GM23338 (cell line): ENCODE data around the gene ACAN. TPM values are rescaled to one million over a fixed set of nuclear protein-coding genes. Genes with fewer than 3 reads are reported as not detected.

Experiments
- ATAC-seq: fragments of 200-7000 bp; cut with Tn5 transposase; 3 replicates; pipeline ENCODE4 v1.9.1; 2020
- DNase-seq: peaks from one replicate; pipeline ENCODE4 v3.0.0-alpha.2; 2015; ENCODE audit warnings: low spot score
- H2AFZ ChIP-seq: fragments of 200-600 bp; sonication (generic); 2 replicates; pipeline ENCODE4 v1.8.0; 2016; ENCODE audit warnings: antibody characterized with exemption, mild to moderate bottlenecking, moderate library complexity
- H3F3A ChIP-seq: fragments of 200-600 bp; sonication (generic); replicated peaks from 2 replicates; pipeline ENCODE4 v1.8.0; 2017; ENCODE audit warnings: antibody characterized with exemption, mixed run types, low read depth
- H3K27ac ChIP-seq: fragments of 200-600 bp; sonication (generic); 2 replicates; pipeline ENCODE4 v1.6.1; 2016; ENCODE audit warnings: low read depth
- H3K27me3 ChIP-seq: fragments of 200-600 bp; sonication (generic); 2 replicates; pipeline ENCODE4 v1.8.0; 2016; ENCODE audit warnings: mild to moderate bottlenecking, mixed run types, moderate library complexity; ENCODE audit not compliant: insufficient read depth
- H3K36me3 ChIP-seq: fragments of 200-600 bp; sonication (generic); 2 replicates; pipeline ENCODE4 v1.8.0; 2016; ENCODE audit warnings: mild to moderate bottlenecking; ENCODE audit not compliant: insufficient read depth
- H3K4me1 ChIP-seq: fragments of 200-600 bp; sonication (generic); 2 replicates; pipeline ENCODE4 v1.8.0; 2016; ENCODE audit warnings: mild to moderate bottlenecking, moderate library complexity; ENCODE audit not compliant: insufficient read depth
- H3K4me2 ChIP-seq: fragments of 200-600 bp; sonication (generic); 2 replicates; pipeline ENCODE4 v1.7.1; 2017; ENCODE audit warnings: mixed run types
- H3K4me3 ChIP-seq: fragments of 200-600 bp; sonication (generic); 2 replicates; pipeline ENCODE4 v1.6.1; 2016; ENCODE audit warnings: mixed run types
- H3K79me2 ChIP-seq: fragments of 200-600 bp; sonication (generic); replicated peaks from 2 replicates; pipeline ENCODE4 v1.8.0; 2017; ENCODE audit warnings: mild to moderate bottlenecking; ENCODE audit not compliant: insufficient read depth
- H3K9me2 ChIP-seq: fragments of 200-600 bp; sonication (generic); 2 replicates; pipeline ENCODE4 v1.8.0; 2017; ENCODE audit not compliant: insufficient read depth
- H4K20me1 ChIP-seq: fragments of 200-600 bp; sonication (generic); replicated peaks from 2 replicates; pipeline ENCODE4 v1.8.0; 2017; ENCODE audit warnings: mild to moderate bottlenecking; ENCODE audit not compliant: insufficient read depth
- H3K27ac Mint-ChIP-seq: 2 replicates; pipeline ENCODE4 v1.8.0; 2020; ENCODE audit warnings: inconsistent platforms, mild to moderate bottlenecking, moderate library complexity, mixed read lengths
- H3K27me3 Mint-ChIP-seq: 3 replicates; pipeline ENCODE4 v1.8.0; 2022; ENCODE audit warnings: low read depth, mild to moderate bottlenecking, moderate library complexity, mixed read lengths, inconsistent platforms; ENCODE audit not compliant: insufficient read depth, poor library complexity
- H3K36me3 Mint-ChIP-seq: 3 replicates; pipeline ENCODE4 v1.8.0; 2021; ENCODE audit warnings: low read depth, mild to moderate bottlenecking, inconsistent platforms, moderate library complexity, mixed read lengths
- H3K4me1 Mint-ChIP-seq: 3 replicates; pipeline ENCODE4 v1.8.0; 2020; ENCODE audit warnings: mild to moderate bottlenecking, inconsistent platforms, mixed read lengths
- H3K4me3 Mint-ChIP-seq: 3 replicates; pipeline ENCODE4 v1.8.0; 2021; ENCODE audit warnings: moderate library complexity, mild to moderate bottlenecking, inconsistent platforms, mixed read lengths
- H3K9me3 Mint-ChIP-seq: 3 replicates; pipeline ENCODE4 v1.8.0; 2020; ENCODE audit warnings: moderate library complexity, mild to moderate bottlenecking, inconsistent platforms, mixed read lengths
- CREB1 ChIP-seq: fragments of 250-450 bp; sonication (Bioruptor Pico); IDR thresholded peaks from 2 replicates; pipeline ENCODE4 v1.5.0; 2020; ENCODE audit warnings: low read depth, mild to moderate bottlenecking, moderate library complexity
- CTCF ChIP-seq, 2 experiments: fragments of 200-600 bp in 1 of 2; sonication (generic) in 1 of 2; conservative IDR thresholded peaks; 2 replicates each; pipeline versions ENCODE4 v1.5.1 to v1.6.1; 2016 to 2017; ENCODE audit warnings: antibody characterized with exemption in 2 of 2, low read depth in 2 of 2, mild to moderate bottlenecking in 2 of 2, moderate library complexity in 1 of 2
- EZH2 ChIP-seq: fragments of 200-600 bp; sonication (generic); IDR thresholded peaks from one replicate; pipeline ENCODE4 v1.8.0; 2017; ENCODE audit warnings: antibody characterized with exemption, mild to moderate bottlenecking, low read depth; ENCODE audit not compliant: unreplicated experiment
- EZH2phosphoT487 ChIP-seq: fragments of 200-600 bp; sonication (generic); IDR thresholded peaks from one replicate; pipeline ENCODE4 v1.8.1; 2018; ENCODE audit warnings: antibody characterized with exemption; ENCODE audit not compliant: unreplicated experiment
- JUNB ChIP-seq: IDR thresholded peaks from one replicate; pipeline ENCODE4 v1.6.1; 2016; ENCODE audit warnings: antibody characterized with exemption; ENCODE audit not compliant: unreplicated experiment
- NANOG ChIP-seq: IDR thresholded peaks from 2 replicates; pipeline ENCODE4 v1.6.1; 2016; ENCODE audit warnings: antibody characterized with exemption, borderline replicate concordance
- POLR2AphosphoS5 ChIP-seq: IDR thresholded peaks from 2 replicates; pipeline ENCODE4 v1.6.1; 2016; ENCODE audit warnings: antibody characterized with exemption, low read depth
- STAT1 ChIP-seq: IDR thresholded peaks from one replicate; pipeline ENCODE4 v1.6.1; 2016; ENCODE audit warnings: antibody characterized with exemption; ENCODE audit not compliant: unreplicated experiment
- ZNF114 ChIP-seq: fragments of 250-450 bp; sonication (Bioruptor Pico); IDR thresholded peaks from 2 replicates; pipeline ENCODE4 v1.5.0; 2020; ENCODE audit warnings: mild to moderate bottlenecking, moderate library complexity
- ZNF331 ChIP-seq: fragments of 250-450 bp; sonication (Bioruptor Pico); IDR thresholded peaks from 2 replicates; pipeline ENCODE4 v1.5.0; 2020; ENCODE audit warnings: low read depth, mild to moderate bottlenecking, moderate library complexity
- ZNF462 ChIP-seq: fragments of 250-450 bp; sonication (Bioruptor Pico); IDR thresholded peaks from 2 replicates; pipeline ENCODE4 v1.5.0; 2020; ENCODE audit warnings: mild to moderate bottlenecking, moderate library complexity
- polyA plus RNA-seq: library from polyadenylated mRNA; unstranded; fragments of >200 nt; fragmentation: Nextera tagmentation; extraction: Ambion mirVana; gene quantifications from 2 replicates; pipeline ENCODE4 v1.2.1, GENCODE V29; 2016
- total RNA-seq: library from RNA; depleted of rRNA; stranded (reverse); fragments of >200 nt; shearing (Covaris generic); gene quantifications from 2 replicates; pipeline ENCODE4 v1.2.3, GENCODE V29; 2014
- TF ChIP-seq, protein P1 (sequence below): IDR thresholded peaks from one replicate; pipeline ENCODE4 v1.6.1; 2018; ENCODE audit warnings: antibody characterized with exemption; ENCODE audit not compliant: unreplicated experiment
- TF ChIP-seq, protein P2 (sequence below): IDR thresholded peaks from 2 replicates; pipeline ENCODE4 v1.6.1; 2016; ENCODE audit warnings: antibody characterized with exemption

ACAN gene
- total and polyA plus RNA-seq, 2 experiments from 2014 or later = 2.5 to 4.9 TPM

GRCh38 chr15:88865498-88866099 lies 62.4 kb downstream of the ACAN start:
- Histone ChIP-seq H3K4me1 (no peaks in the 10 kb centered on the region; the same call in 1 of the 2 replicates), H3K4me2 (no peak overlapping the region), H3F3A (no peaks in the 10 kb centered on the region), H4K20me1 (no peaks in the 10 kb centered on the region), H2AFZ (no peak overlapping the region), H3K36me3 (no peaks in the 10 kb centered on the region), H3K4me3 (no peak overlapping the region), H3K9me2 (peaks cover 4% of the 10 kb centered on the region; the same call in 1 of the 2 replicates), H3K27ac (no peak overlapping the region), H3K79me2 (no peaks in the 10 kb centered on the region), H3K27me3 (no peaks in the 10 kb centered on the region)
- H3K4me3 Mint-ChIP-seq = no peak overlapping the region
- DNase-seq (no peak), ATAC-seq (no peak)
- no peaks in the 10 kb centered on the region; the same call in 1 of the 3 replicates for H3K4me1 Mint-ChIP-seq
- no peak for TF ChIP-seq EZH2
- no peak for TF ChIP-seq CREB1 (CRISPR knock-in tag)
- TF ChIP-seq ZNF114 = no peak
- no peak for TF ChIP-seq POLR2AphosphoS5
- TF ChIP-seq STAT1 = no peak
- no peak for TF ChIP-seq CTCF (conservative IDR thresholded peaks at IDR 0.05; ENCODE audit: low read depth in 2 of 2)
- no peak for TF ChIP-seq JUNB
- no peak for TF ChIP-seq EZH2phosphoT487
- TF ChIP-seq, protein P1, sequence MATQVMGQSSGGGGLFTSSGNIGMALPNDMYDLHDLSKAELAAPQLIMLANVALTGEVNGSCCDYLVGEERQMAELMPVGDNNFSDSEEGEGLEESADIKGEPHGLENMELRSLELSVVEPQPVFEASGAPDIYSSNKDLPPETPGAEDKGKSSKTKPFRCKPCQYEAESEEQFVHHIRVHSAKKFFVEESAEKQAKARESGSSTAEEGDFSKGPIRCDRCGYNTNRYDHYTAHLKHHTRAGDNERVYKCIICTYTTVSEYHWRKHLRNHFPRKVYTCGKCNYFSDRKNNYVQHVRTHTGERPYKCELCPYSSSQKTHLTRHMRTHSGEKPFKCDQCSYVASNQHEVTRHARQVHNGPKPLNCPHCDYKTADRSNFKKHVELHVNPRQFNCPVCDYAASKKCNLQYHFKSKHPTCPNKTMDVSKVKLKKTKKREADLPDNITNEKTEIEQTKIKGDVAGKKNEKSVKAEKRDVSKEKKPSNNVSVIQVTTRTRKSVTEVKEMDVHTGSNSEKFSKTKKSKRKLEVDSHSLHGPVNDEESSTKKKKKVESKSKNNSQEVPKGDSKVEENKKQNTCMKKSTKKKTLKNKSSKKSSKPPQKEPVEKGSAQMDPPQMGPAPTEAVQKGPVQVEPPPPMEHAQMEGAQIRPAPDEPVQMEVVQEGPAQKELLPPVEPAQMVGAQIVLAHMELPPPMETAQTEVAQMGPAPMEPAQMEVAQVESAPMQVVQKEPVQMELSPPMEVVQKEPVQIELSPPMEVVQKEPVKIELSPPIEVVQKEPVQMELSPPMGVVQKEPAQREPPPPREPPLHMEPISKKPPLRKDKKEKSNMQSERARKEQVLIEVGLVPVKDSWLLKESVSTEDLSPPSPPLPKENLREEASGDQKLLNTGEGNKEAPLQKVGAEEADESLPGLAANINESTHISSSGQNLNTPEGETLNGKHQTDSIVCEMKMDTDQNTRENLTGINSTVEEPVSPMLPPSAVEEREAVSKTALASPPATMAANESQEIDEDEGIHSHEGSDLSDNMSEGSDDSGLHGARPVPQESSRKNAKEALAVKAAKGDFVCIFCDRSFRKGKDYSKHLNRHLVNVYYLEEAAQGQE = no peak
- TF ChIP-seq, protein P2, sequence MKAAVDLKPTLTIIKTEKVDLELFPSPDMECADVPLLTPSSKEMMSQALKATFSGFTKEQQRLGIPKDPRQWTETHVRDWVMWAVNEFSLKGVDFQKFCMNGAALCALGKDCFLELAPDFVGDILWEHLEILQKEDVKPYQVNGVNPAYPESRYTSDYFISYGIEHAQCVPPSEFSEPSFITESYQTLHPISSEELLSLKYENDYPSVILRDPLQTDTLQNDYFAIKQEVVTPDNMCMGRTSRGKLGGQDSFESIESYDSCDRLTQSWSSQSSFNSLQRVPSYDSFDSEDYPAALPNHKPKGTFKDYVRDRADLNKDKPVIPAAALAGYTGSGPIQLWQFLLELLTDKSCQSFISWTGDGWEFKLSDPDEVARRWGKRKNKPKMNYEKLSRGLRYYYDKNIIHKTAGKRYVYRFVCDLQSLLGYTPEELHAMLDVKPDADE = no peak
- no peak for TF ChIP-seq NANOG
- TF ChIP-seq ZNF331 = no peak
- TF ChIP-seq ZNF462 (CRISPR knock-in tag) = no peak
- no peaks in the 10 kb centered on the region; the same call in 1 of the 3 replicates for H3K36me3 Mint-ChIP-seq
- peaks cover 13% of the 10 kb centered on the region for H3K27me3 Mint-ChIP-seq
- H3K9me3 Mint-ChIP-seq = peaks cover 4% of the 10 kb centered on the region; the same call in 2 of the 3 replicates
- H3K27ac Mint-ChIP-seq = no peak overlapping the region; the same call in 1 of the 2 replicates
